SK-N-MC (cell line): ENCODE measurements around the gene ABCB9.

ENCODE experiments used
- DNase-seq: peaks from one replicate; pipeline ENCODE4 v3.0.0-alpha.2; 2011; ENCODE audit warnings: low read depth, low spot score
- H3K27ac ChIP-seq: fragments of 200-600 bp; sonication (generic); 2 replicates; pipeline ENCODE4 v1.5.1; 2016; ENCODE audit warnings: mixed run types
- H3K36me3 ChIP-seq: fragments of 200-600 bp; sonication (generic); 2 replicates; pipeline ENCODE4 v1.6.1; 2017; ENCODE audit warnings: antibody characterized with exemption, low read length, mixed read lengths; ENCODE audit not compliant: insufficient read depth
- H3K4me3 ChIP-seq: fragments of 200-600 bp; sonication (generic); 2 replicates; pipeline ENCODE4 v1.5.1; 2016
- H3K9ac ChIP-seq: fragments of 200-600 bp; sonication (generic); 2 replicates; pipeline ENCODE4 v1.8.0; 2017; ENCODE audit warnings: mixed run types, mixed read lengths; ENCODE audit not compliant: insufficient read length
- H3K9me3 ChIP-seq: fragments of 200-600 bp; sonication (generic); 2 replicates; pipeline ENCODE4 v1.6.1; 2017; ENCODE audit warnings: low read depth, mild to moderate bottlenecking, antibody characterized with exemption, low read length, moderate library complexity, mixed read lengths
- EZH2 ChIP-seq: fragments of 200-600 bp; sonication (generic); IDR thresholded peaks from one replicate; pipeline ENCODE4 v1.6.1; 2017; ENCODE audit warnings: antibody characterized with exemption
- FOXP2 ChIP-seq: optimal IDR thresholded peaks from 2 replicates; pipeline ENCODE3; 2011; ENCODE audit warnings: mild to moderate bottlenecking, moderate library complexity; ENCODE audit not compliant: insufficient read depth; ENCODE audit errors: extremely low read length, control extremely low read depth
- POLR2AphosphoS5 ChIP-seq: IDR thresholded peaks from 2 replicates; pipeline ENCODE4 v1.6.1; 2012; ENCODE audit warnings: mild to moderate bottlenecking, low read depth, low read length, borderline replicate concordance

ABCB9 gene

GRCh38 chr12:122981036-122981471 is 14.8 kb upstream of the ABCB9 start:
- Histone ChIP-seq H3K36me3 (peaks cover 7% of the 10 kb centered on the region; the same call in 1 of the 2 replicates), H3K4me3 (peak overlapping the region; percentile 96), H3K27ac (peak overlapping the region; percentile 58), H3K9ac (peak overlapping the region; percentile 88), H3K9me3 (no peaks in the 10 kb centered on the region)
- no peak for DNase-seq
- TF ChIP-seq EZH2 = no peak
- TF ChIP-seq POLR2AphosphoS5 = no peak
- TF ChIP-seq FOXP2 = no peak

DNA sequence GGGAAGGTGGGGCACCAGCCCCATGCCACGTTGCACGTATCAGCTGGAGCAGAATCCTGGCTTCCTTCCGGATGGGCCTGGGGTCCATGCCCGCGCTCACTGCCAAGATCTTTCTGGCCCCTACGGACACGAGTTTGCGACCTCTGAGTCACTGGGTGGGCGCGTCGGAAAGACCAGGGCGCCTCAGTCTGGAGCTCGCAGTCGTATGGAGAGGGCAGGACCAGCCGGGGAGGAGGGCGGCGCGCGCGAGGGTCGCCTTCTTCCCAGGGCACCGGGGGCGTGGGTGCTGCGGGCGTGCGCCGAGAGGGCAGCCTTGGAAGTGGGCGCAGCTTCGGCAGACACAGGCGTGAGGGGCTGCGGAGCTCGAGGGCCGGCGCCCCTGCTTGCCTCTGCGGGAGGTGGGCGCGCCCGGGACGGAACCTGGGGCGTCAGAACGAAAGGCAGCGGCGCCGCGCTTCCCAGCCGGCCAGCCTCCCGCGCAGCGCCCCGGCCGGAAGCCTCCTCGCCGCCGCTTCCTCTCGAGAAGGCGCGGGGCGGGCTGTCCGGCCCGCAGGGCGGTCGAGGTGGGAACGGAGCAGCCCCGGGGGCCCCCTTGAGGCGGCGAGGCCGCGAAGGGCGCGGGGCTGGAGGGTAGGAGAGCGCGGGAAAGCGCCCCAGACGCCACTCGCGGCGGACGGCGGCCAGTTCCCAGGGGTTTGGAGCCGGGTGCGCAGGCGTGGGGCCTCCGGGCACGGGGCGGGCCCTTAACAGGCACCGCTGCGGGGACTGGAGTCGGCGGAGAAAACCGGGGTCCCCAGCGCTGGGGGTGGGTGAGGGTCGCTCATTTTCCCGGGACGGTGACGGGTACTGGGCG is 14.1 kb upstream of the ABCB9 start, which contains the start of gene ARL6IP4:
Gene ARL6IP4, plus strand, starts transcription at position 499 of the 853 bp plus-strand sequence. CDS start 459 bp downstream, outside the sequence.
- H3K4me3 ChIP-seq = peak within 1 kb of the TSS; percentile 96
- H3K9me3 ChIP-seq = no peaks in the 10 kb centered on the region
- no peak for DNase-seq
- peak within 1 kb of the TSS; percentile 88 for H3K9ac ChIP-seq
- peaks cover 7% of the 10 kb centered on the region; the same call in 1 of the 2 replicates for H3K36me3 ChIP-seq
- H3K27ac ChIP-seq = peak within 1 kb of the TSS; percentile 58
- TF ChIP-seq POLR2AphosphoS5 (peak; percentile 56; the same call in 1 of the 2 replicates), EZH2 (no peak), FOXP2 (peak; percentile 34)

DNA sequence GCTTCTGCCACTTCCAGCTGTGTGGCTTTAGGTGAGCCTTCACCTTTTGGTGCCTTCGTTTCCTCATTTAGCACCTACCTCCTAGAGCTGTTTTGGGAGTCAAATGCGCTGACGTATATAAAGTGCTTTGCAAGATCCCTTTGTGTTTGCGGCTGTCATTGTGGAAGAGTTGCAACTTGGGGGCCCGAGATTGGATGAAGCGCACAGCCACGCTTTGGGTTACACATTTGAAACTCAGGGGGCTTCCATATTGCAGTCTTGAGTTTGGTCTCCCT is 13.6 kb upstream of the ABCB9 start:
- Histone ChIP-seq H3K9ac (peak overlapping the region; percentile 88), H3K27ac (no peak overlapping the region), H3K36me3 (peaks cover 7% of the 10 kb centered on the region; the same call in 1 of the 2 replicates), H3K9me3 (no peaks in the 10 kb centered on the region), H3K4me3 (peak overlapping the region; percentile 96)
- TF ChIP-seq EZH2 (no peak), FOXP2 (no peak), POLR2AphosphoS5 (no peak; the same call in none of the 2 replicates)
- no peak for DNase-seq

DNA sequence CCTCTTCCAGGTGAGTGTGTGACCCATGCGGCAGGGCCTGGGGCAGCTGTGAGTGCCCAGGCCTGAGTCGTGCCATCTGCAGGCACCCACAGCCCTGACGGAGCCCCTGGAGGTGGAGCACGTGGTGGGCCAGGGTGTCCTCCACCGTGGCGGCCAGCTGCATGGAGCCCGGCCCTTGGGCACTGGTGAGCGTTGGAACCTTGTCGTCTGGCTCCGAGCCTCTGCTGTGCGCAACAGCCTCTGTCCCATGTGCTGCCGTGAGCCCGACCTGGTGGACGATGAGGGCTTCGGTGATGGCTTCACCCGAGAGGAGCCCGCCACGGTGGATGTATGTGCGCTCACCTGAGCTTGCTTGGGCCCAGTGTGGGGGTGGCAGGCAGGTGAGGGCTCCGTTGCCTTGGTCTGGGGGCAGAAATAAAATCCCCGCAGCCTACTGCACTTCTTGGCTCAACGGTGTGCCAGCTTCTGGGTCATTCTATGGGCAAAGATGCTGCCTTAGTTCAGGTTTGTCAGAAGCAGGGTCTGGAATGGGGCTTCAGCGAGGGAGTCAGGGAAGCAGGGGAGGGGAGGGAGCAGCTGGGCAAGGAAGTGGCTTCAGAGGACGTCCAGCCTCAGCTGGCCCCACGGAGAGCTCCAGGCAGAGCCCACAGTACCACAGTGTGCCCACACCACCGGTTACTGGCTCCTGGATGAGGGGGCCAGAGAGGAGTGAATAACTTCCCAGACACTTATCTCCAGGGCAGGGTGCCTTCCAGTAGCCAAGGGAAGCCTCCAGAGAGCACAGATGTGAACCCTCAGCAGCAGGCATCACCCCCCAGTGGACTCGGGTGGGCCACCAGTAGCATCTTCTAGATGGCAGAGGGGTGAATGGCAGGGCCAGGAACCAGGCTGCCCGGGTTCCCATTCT is 13.0 kb upstream of the ABCB9 start:
- Histone ChIP-seq H3K4me3 (peak overlapping the region; percentile 96), H3K27ac (no peak overlapping the region), H3K9me3 (no peaks in the 10 kb centered on the region), H3K9ac (peak overlapping the region; percentile 88), H3K36me3 (peaks cover 7% of the 10 kb centered on the region; the same call in 1 of the 2 replicates)
- no peak for DNase-seq
- TF ChIP-seq FOXP2 (no peak), POLR2AphosphoS5 (no peak), EZH2 (no peak)

- Histone ChIP-seq H3K4me3 (no peak overlapping the region), H3K36me3 (peaks cover 7% of the 10 kb centered on the region; the same call in 1 of the 2 replicates), H3K27ac (no peak overlapping the region), H3K9ac (no peak overlapping the region), H3K9me3 (no peaks in the 10 kb centered on the region)
- DNase-seq = no peak
- TF ChIP-seq POLR2AphosphoS5 = no peak
- no peak for TF ChIP-seq EZH2
Measured at GRCh38 chr12:122978507-122978955, 12.3 kb upstream of the ABCB9 start.

- no peak overlapping the region for H3K4me3 ChIP-seq
- TF ChIP-seq FOXP2 = no peak
- TF ChIP-seq POLR2AphosphoS5 = peak; percentile 14; the same call in 1 of the 2 replicates
- TF ChIP-seq EZH2 = no peak
- no peak overlapping the region for H3K27ac ChIP-seq
- no peak overlapping the region for H3K9ac ChIP-seq
- H3K36me3 ChIP-seq = peaks cover 3% of the 10 kb centered on the region; the same call in 1 of the 2 replicates
- no peak for DNase-seq
- H3K9me3 ChIP-seq = no peaks in the 10 kb centered on the region
Measured at GRCh38 chr12:122977655-122978392, 11.6 kb upstream of the ABCB9 start.

DNA sequence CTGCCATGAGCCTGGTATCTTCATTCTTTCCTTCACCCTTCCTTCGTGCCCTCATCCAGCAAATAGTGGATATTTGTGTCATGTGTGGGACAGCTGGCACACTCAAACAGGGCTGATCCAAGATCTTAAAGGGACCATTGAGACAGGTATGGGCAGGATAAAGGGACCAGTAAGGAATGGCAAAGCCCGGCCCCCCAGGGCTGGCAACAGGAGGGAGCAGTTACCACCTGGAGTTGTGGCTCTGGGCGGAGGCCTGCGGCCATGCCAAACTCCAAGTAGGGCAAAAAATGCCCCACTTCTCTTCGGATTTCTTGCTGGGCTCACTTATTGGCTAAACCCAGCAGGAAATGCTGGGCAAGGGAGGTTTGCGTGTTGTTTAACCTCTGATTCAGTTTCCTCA is 10.9 kb upstream of the ABCB9 start:
- Histone ChIP-seq H3K9ac (no peak overlapping the region), H3K9me3 (no peaks in the 10 kb centered on the region), H3K36me3 (no peaks in the 10 kb centered on the region; the same call in 1 of the 2 replicates), H3K27ac (no peak overlapping the region), H3K4me3 (no peak overlapping the region)
- DNase-seq = no peak
- TF ChIP-seq POLR2AphosphoS5 = no peak
- no peak for TF ChIP-seq EZH2
- TF ChIP-seq FOXP2 = no peak

DNA sequence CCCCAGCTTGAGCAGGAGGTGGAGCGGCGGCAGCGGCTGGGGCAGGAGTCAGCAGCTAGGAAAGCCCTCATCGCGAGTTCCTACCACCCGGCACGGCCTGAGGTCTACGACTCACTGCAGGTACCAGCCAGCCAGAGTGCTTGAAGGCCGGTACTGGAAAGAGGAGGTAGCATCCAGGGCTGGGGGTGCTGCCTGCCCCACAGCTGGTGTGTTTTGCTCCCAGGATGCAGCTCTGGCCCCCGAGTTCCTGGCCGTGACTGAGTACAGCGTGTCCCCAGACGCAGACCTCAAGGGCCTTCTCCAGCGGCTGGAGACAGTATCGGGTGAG is 10.3 kb upstream of the ABCB9 start:
- Histone ChIP-seq H3K9me3 (no peaks in the 10 kb centered on the region), H3K9ac (no peak overlapping the region), H3K36me3 (no peaks in the 10 kb centered on the region), H3K27ac (no peak overlapping the region), H3K4me3 (no peak overlapping the region)
- TF ChIP-seq POLR2AphosphoS5 = no peak
- no peak for TF ChIP-seq EZH2
- no peak for TF ChIP-seq FOXP2
- no peak for DNase-seq
